Fibroblast of skin of scalp (primary cell): ENCODE data around the gene ANOS1.
A peak's percentile ranks its signal among the peaks of the same experiment; 100 is the strongest.
"Not testable (repeated sequence)": the region's sequence is repeated elsewhere in the genome, so short reads cannot be mapped to it uniquely, and the experiment has no call there.

Experiments
- DNase-seq: peaks from one replicate; pipeline ENCODE4 v3.0.0-alpha.2; 2013

The ANOS1 gene

GRCh38 chrX:8607326-8607725, 124.6 kb downstream of the ANOS1 start:
- peak; percentile 22 for DNase-seq

- no peak for DNase-seq
Observed at GRCh38 chrX:8604131-8604530, 127.8 kb downstream of the ANOS1 start.

- no peak for DNase-seq
Observed at GRCh38 chrX:8591501-8591900, 140.4 kb downstream of the ANOS1 start.

DNA sequence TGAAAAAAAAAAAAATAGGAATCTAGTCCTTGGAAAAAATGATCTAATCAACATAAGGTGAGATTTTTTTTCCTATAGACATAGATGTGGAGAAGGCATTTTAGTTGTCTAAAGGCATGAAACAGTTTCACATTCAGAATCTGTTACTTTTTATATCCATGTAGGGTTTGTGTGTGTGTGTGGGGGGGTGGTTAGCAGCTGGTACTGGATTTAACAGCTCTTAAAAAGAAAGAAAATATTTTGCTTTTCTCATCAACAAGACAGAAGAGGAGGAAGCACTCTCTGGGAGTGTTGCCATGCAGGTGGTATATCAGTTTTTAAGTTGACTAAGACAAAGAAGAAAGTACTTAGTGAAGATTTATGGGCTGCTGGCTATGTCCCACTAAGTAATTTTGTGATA, 145.0 kb downstream of the ANOS1 start:
- DNase-seq, result no peak

GRCh38 chrX:8579602-8580001, 152.3 kb downstream of the ANOS1 start:
- DNase-seq, result no peak

GRCh38 chrX:8576821-8577220, 155.1 kb downstream of the ANOS1 start:
- DNase-seq, result no peak

GRCh38 chrX:8565729-8566128, 166.2 kb downstream of the ANOS1 start:
- no peak for DNase-seq

DNA sequence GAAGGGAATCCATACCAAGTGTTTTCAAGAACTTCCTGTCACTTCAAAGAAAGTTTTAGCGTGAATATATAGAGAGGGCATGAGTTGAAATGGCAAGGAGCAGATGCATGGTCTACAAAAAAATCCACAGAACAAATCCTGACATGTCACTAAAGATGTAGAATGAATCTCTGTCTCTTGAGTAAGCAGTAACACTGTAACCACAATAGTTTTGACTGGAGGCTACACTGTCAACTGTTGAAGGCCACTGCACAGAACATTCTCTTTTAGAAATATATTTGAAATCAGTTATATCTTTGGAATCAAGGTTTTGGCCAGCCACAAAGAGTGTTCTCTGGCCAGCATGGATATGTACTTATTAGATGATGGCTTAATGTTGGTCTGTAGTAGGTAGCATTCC, 183.5 kb downstream of the ANOS1 start:
- no peak for DNase-seq

- DNase-seq, result no peak
Observed at GRCh38 chrX:8546715-8547114, 185.2 kb downstream of the ANOS1 start.

GRCh38 chrX:8520791-8521190, 211.1 kb downstream of the ANOS1 start:
- DNase-seq, result no peak

- no peak for DNase-seq
Observed at GRCh38 chrX:8520178-8520577, 211.8 kb downstream of the ANOS1 start.

DNA sequence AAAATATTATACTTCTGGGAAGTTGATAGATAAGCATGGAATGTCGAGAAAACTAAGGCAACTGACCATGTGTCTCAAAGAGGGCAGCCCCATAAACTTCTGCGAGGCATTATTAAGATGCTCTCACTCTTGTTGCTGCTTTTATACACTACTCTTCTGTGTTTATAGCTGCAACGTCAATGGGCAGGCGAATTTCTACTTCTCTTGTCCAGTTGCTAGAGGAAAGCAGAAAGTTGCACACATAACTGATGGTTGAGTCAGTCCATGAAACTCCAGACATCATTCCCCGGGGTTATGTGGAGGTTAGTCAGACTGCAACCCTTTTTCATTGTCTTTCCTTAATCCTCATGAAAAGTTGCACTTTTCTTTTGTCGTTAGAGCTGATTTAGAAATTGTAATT, 227.5 kb downstream of the ANOS1 start:
- peak; percentile 46 for DNase-seq

DNA sequence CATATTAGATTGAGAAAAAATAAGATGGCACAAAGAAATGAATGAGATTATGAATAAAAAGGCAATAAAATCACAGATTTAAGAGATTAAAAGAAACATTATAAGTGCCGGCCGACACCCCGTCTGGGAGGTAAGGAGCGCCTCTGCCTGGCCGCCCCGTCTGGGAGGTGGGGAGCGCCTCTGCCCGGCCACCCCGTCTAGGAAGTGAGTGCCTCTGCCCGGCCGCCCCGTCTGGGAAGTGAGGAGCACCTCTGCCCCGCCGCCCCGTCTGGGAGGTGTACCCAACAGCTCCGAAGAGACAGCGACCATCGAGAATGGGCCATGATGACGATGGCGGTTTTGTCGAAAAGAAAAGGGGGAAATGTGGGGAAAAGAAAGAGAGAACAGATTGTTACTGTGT, 229.8 kb downstream of the ANOS1 start:
- not testable (repeated sequence) for DNase-seq

DNA sequence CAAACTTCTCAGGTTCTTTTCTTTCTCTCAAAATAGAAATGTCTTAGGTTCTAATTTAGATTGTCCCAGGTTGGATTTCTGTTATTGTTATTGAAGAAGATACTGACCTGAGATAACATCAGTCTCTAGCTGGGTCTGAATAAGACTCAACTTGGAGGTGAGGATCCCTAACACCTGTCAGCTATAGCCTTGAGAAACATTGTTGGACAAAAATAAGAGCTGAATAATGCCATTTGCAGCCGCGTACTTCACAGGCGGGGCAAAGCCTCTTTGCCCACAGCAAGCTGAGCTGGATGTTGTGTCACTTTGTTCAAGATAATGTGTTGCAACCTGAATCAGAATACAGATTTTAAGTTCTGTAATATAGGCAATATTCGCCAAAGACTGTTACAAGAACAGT, 231.7 kb downstream of the ANOS1 start:
- no peak for DNase-seq

- DNase-seq, result not testable (repeated sequence)
Observed at GRCh38 chrX:8495036-8495435, 236.9 kb downstream of the ANOS1 start.

DNA sequence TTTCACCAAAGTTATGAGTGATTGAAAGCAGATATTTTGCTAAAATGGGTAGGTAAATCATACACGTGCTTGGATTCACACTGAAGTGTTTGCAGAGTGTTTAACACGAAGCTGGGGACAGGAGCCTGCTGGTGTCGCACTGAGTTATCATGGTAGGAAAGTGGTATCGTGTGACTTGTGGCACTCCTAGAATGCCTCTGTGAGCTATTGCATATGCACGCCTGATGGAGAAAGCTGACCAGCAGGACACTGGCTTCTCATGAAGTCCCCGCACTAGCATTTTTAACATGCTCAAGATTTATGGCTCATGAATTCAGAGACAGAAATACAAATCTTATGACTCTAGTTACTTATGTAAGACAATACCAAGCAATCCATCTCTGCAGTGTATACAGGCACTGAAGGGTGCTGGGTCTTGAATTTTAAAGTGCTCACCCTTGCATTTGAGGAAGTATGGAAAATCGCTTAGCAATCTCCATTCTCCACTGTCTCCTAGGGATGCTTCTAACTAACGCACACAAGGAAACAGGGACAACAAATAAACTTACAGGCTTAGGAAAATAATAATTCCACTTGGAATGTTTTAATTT, 247.5 kb downstream of the ANOS1 start:
- no peak for DNase-seq
